Heart right ventricle (tissue), 16 donors: ENCODE results near the gene DYNC1LI1. TPM values are rescaled to one million over a fixed set of nuclear protein-coding genes. Genes with fewer than 3 reads are reported as not detected.

Experiments used
- ATAC-seq, 8 donors: fragments of 200-7000 bp; cut with Tn5 transposase; one replicate each; pipeline ENCODE4 v1.9.1; 2020; ENCODE audit warnings: mild to moderate bottlenecking in 8 of 8, moderate library complexity in 8 of 8, moderate number of reproducible peaks in 1 of 8
- DNase-seq, 2 donors: peaks; one replicate each; pipeline ENCODE4 v3.0.0-alpha.2; 2020
- H3K27ac ChIP-seq, 10 donors: fragments of 200-600 bp; sonication (generic) in 2 of 10; one replicate each; pipeline versions ENCODE4 v1.5.0 to v1.8.0; 2020 to 2022; ENCODE audit warnings: mild to moderate bottlenecking in 3 of 10
- H3K27me3 ChIP-seq, 7 donors: fragments of 200-600 bp; one replicate each; pipeline ENCODE4 v1.8.0; 2021 to 2022; ENCODE audit warnings: mild to moderate bottlenecking in 2 of 7
- H3K36me3 ChIP-seq, 9 donors: fragments of 200-600 bp; sonication (generic) in 1 of 9; one replicate each; pipeline versions ENCODE4 v1.5.0 to v1.8.0; 2020 to 2022; ENCODE audit warnings: mild to moderate bottlenecking in 2 of 9
- H3K4me1 ChIP-seq, 9 donors: fragments of 200-600 bp; sonication (generic) in 1 of 9; one replicate each; pipeline versions ENCODE4 v1.5.0 to v1.8.0; 2020 to 2022; ENCODE audit warnings: mild to moderate bottlenecking in 4 of 9
- H3K4me3 ChIP-seq, 10 donors: fragments of 200-600 bp; sonication (generic) in 2 of 10; one replicate each; pipeline versions ENCODE4 v1.5.0 to v1.8.0; 2020 to 2022; ENCODE audit warnings: mild to moderate bottlenecking in 7 of 10, moderate library complexity in 2 of 10
- H3K9me3 ChIP-seq, 11 donors: fragments of 200-600 bp in 10 of 11; sonication (generic) in 2 of 11; one replicate each; pipeline versions ENCODE4 v1.5.0 to v1.8.0; 2013 to 2022; ENCODE audit warnings: mild to moderate bottlenecking in 2 of 11, control low read depth in 1 of 11, moderate library complexity in 1 of 11
- WGBS, 2 donors: extraction: QIAGEN DNeasy Blood & Tissue Kit; methylation state at CpG; one replicate each; pipeline ENCODE4 v1.1.7; 2013; ENCODE audit warnings: inconsistent platforms in 1 of 2; 5-methylcytosine and 5-hydroxymethylcytosine counted together
- intact Hi-C, 10 donors: fragments of 100-400 bp; cut with DNase I; formaldehyde crosslinking; loops; one replicate each; pipeline versions ENCODE4 v1.11.1 to v1.14.2; 2022
- polyA plus RNA-seq, 2 donors: library from polyadenylated mRNA; stranded (reverse); fragments of 200-250 nt; gene quantifications; one replicate each; pipeline ENCODE4 v1.2.3, GENCODE V29; 2013
- total RNA-seq, 10 donors: library from RNA; stranded (reverse); fragmentation: NEBNext Ultra II Directional in 3 of 10; extraction: Animal tissue kit (Norgen Biotek cat#: 25700) in 3 of 10; gene quantifications; one replicate each; pipeline versions ENCODE4 v1.2.1 to v1.2.4, GENCODE V29; 2021 to 2023
- TF ChIP-seq, protein P1 (sequence below), 9 donors: fragments of 200-600 bp; sonication (generic) in 2 of 9; IDR thresholded peaks; one replicate each; pipeline versions ENCODE4 v1.5.0 to v1.8.0; 2021 to 2022; ENCODE audit warnings: antibody characterized with exemption in 9 of 9, mild to moderate bottlenecking in 5 of 9, moderate library complexity in 1 of 9
- donor health status: Arrhythmogenic right ventricular cardiomyopathy.
- donor health status: ischemic (EF 13 %, LVEDD 7.1; RV severe dilation, severe dysfunction).
- donor health status: healthy with polysubstance abuse.
- donor health status: DM: no; HTN: yes; CAD: no.
- donor health status: DM: no; HTN: no; CAD: no.
- donor health status: ischemic (EF 25% LVEDD 6.9; RV normal size, moderate dysfunction).
- donor health status: ischemic (EF 25% LVEDD 5.7; RV mildly dilated, moderate dysfunction).
- donor health status: healthy.
- donor health status: DM: yes; HTN: yes; CAD: no.
- donor health status: Ischemic cardiomyopathy.
- donor health status: ischemic (EF 35%, LVEDD 5.7; RV mildly dilated, moderate dysfunction).
- donor health status: nonischemic (EF 11% LVEDD 7.7; RV severe dilation, severe dysfunction).
- donor health status: DM: yes; HTN: yes; CAD: no.
- donor health status: PGD.
- donor health status: ischemic (EF 29% LVEDD 5.4; RV normal size, mild dysfunction).
- donor health status: nonischemic (EF 23%, LVEDD 6.1; RV moderate dilation, normal function).

Gene DYNC1LI1
- total and polyA plus RNA-seq, 12 donors, result 23.4 to 69.9 (median 52.4) TPM

GRCh38 chr3:32502946-32503286 is 67.7 kb downstream of the DYNC1LI1 start:
- Histone ChIP-seq H3K36me3 (peaks cover 0 to 7% (median 0%) of the 10 kb centered on the region in 9 donors), H3K4me1 (peaks cover 0 to 45% (median 19%) of the 10 kb centered on the region in 9 donors), H3K4me3 (peak overlapping the region; percentile 61 to 97 (median 84)), H3K27ac (peak overlapping the region; percentile 75 to 99 (median 96)), H3K27me3 (no peaks in the 10 kb centered on the region), H3K9me3 (no peaks in the 10 kb centered on the region)
- whole genome bisulfite sequencing, 2 donors, result 2 to 4% methylated on average over 6 of the region's 6 CpGs
- TF ChIP-seq, protein P1, sequence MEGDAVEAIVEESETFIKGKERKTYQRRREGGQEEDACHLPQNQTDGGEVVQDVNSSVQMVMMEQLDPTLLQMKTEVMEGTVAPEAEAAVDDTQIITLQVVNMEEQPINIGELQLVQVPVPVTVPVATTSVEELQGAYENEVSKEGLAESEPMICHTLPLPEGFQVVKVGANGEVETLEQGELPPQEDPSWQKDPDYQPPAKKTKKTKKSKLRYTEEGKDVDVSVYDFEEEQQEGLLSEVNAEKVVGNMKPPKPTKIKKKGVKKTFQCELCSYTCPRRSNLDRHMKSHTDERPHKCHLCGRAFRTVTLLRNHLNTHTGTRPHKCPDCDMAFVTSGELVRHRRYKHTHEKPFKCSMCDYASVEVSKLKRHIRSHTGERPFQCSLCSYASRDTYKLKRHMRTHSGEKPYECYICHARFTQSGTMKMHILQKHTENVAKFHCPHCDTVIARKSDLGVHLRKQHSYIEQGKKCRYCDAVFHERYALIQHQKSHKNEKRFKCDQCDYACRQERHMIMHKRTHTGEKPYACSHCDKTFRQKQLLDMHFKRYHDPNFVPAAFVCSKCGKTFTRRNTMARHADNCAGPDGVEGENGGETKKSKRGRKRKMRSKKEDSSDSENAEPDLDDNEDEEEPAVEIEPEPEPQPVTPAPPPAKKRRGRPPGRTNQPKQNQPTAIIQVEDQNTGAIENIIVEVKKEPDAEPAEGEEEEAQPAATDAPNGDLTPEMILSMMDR (IDR thresholded peaks at IDR 0.05), result no peak
- peak in 3 of 8 donors; percentile 1 to 3 (median 2) for ATAC-seq
- DNase-seq, result no peak
- intact Hi-C loops, result loop anchor here in 3 of 10 donors (10.0 kb wide), 1 partner anchor 72 kb away; the partner anchor contains the start of gene DYNC1LI1 (in 3 of the 3)

GRCh38 chr3:32502118-32502945 is 68.3 kb downstream of the DYNC1LI1 start, which contains the start of gene CMTM6:
CMTM6 (minus strand) TSS chr3:32502852; CDS start chr3:32502745, 107 bp downstream.
- peak; percentile 81 to 83 for DNase-seq
- 0% methylated on average over 55 to 61 of the region's 61 CpGs for WGBS, 2 donors
- Histone ChIP-seq H3K27ac (peak within 1 kb of the TSS; percentile 75 to 99 (median 96)), H3K4me3 (peak within 1 kb of the TSS; percentile 61 to 97 (median 84)), H3K27me3 (no peaks in the 10 kb centered on the region), H3K36me3 (peaks cover 0 to 12% (median 0%) of the 10 kb centered on the region in 9 donors), H3K9me3 (no peaks in the 10 kb centered on the region), H3K4me1 (peaks cover 0 to 48% (median 19%) of the 10 kb centered on the region in 9 donors)
- TF ChIP-seq, protein P1 (IDR thresholded peaks at IDR 0.05), result no peak
- ATAC-seq, result peak; percentile 94 to 97 (median 96)
- intact Hi-C loops, result loop anchor here in 3 of 10 donors (10.0 kb wide), 1 partner anchor 72 kb away; the partner anchor contains the start of gene DYNC1LI1 (in 3 of the 3)

DNA sequence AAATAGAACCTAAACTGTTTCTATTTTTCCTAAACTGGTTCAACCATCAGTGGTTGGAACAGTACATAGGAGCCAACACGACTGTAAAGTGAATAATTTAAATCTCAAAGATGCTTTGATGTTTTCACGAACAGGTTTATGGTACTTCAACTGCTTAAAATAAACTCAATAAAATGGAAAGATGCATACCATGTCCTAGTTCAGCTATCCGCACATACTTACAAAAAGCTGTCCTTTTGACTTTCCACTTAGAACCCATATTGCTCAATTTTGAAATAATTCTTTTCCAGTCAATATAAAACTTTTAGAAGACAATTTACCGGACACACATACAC is 68.9 kb downstream of the DYNC1LI1 start:
- whole genome bisulfite sequencing, 2 donors, result 10 to 12% methylated on average over 4 of the region's 4 CpGs
- intact Hi-C loops, result loop anchor here in 3 of 10 donors (10.0 kb wide), 1 partner anchor 73 kb away; the partner anchor contains the start of gene DYNC1LI1 (in 3 of the 3)

More for the DNA sequence above, 68.9 kb downstream of the DYNC1LI1 start:
- Histone ChIP-seq H3K27ac (peak overlapping the region; percentile 75 to 99 (median 96)), H3K4me3 (peak overlapping the region; percentile 61 to 97 (median 84)), H3K27me3 (no peaks in the 10 kb centered on the region), H3K4me1 (peaks cover 0 to 48% (median 19%) of the 10 kb centered on the region in 9 donors), H3K9me3 (no peaks in the 10 kb centered on the region), H3K36me3 (peaks cover 0 to 12% (median 0%) of the 10 kb centered on the region in 9 donors)
- ATAC-seq (peak in 1 of 8 donors; percentile 6), DNase-seq (no peak)
- TF ChIP-seq, protein P1 (IDR thresholded peaks at IDR 0.05), result no peak
